GM20000 (cell line): ENCODE measurements around the gene GIGYF1.
"Not testable (repeated sequence)": the region's sequence is repeated elsewhere in the genome, so short reads cannot be mapped to it uniquely, and the experiment has no call there.

Experiments used
- DNase-seq: peaks from one replicate; pipeline ENCODE4 v3.0.0; 2012; ENCODE audit warnings: low spot score
- TF ChIP-seq, protein P1 (sequence below): IDR thresholded peaks from 2 replicates; pipeline ENCODE4 v1.5.1; 2012; ENCODE audit warnings: mild to moderate bottlenecking, control low read depth; ENCODE audit errors: extremely low read depth, missing control alignments

The GIGYF1 gene

DNA sequence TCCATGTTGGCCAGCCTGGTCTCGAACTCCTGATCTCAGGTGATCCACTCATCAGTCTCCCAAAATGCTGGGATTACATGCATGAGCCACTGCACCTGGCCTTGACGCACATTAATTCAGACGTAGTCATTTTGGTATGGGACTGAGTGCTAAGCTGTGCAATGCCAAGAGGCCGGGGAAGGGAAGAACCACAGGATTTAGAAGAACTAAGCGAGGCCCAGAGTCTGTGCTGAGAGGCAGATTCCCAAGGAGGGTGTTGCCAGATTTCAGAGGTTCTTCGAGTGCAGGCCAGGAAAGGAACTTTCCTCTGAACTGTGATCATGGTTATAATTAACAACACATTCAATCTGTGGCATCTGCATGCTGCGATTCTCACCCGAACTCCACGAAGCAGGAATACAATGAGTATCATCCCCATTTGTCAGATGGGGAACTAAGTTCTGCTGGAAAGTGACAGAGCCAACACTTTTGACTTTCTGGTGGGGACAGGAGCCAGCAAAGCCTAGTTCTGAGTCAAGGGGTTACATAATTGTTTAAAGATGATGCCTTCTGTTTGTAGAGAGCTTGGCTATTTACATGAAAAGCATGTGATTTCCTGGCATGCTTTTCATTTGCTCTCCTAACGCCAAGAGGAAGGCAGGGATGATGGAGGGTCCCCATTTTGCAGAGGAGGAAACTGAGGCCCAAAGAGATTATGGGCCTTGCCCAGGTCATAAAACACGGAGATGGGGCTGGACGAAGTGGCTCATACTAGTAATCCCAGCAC lies 33.1 kb upstream of the GIGYF1 start:
- no peak for DNase-seq
- TF ChIP-seq, protein P1, sequence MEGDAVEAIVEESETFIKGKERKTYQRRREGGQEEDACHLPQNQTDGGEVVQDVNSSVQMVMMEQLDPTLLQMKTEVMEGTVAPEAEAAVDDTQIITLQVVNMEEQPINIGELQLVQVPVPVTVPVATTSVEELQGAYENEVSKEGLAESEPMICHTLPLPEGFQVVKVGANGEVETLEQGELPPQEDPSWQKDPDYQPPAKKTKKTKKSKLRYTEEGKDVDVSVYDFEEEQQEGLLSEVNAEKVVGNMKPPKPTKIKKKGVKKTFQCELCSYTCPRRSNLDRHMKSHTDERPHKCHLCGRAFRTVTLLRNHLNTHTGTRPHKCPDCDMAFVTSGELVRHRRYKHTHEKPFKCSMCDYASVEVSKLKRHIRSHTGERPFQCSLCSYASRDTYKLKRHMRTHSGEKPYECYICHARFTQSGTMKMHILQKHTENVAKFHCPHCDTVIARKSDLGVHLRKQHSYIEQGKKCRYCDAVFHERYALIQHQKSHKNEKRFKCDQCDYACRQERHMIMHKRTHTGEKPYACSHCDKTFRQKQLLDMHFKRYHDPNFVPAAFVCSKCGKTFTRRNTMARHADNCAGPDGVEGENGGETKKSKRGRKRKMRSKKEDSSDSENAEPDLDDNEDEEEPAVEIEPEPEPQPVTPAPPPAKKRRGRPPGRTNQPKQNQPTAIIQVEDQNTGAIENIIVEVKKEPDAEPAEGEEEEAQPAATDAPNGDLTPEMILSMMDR = no peak

DNA sequence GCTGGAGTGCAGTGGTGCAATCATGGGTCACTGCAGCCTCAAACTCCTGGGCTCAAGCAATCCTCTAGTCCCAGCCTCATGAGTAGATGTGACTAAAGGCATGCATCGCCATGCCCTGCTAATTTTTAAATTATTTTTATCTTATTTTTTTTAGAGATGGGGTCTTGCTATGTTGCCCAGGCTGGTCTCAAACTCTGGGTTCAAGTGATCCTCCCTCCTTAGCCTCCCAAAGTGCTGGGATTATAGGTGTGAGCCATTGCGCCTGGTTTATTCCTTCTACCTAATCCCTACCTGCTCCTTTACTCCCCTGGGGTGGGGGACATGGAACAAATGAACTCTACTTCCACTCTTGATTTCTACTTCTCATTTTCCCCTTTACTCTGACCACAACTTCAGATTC lies 30.3 kb upstream of the GIGYF1 start:
- not testable (repeated sequence) for DNase-seq

DNA sequence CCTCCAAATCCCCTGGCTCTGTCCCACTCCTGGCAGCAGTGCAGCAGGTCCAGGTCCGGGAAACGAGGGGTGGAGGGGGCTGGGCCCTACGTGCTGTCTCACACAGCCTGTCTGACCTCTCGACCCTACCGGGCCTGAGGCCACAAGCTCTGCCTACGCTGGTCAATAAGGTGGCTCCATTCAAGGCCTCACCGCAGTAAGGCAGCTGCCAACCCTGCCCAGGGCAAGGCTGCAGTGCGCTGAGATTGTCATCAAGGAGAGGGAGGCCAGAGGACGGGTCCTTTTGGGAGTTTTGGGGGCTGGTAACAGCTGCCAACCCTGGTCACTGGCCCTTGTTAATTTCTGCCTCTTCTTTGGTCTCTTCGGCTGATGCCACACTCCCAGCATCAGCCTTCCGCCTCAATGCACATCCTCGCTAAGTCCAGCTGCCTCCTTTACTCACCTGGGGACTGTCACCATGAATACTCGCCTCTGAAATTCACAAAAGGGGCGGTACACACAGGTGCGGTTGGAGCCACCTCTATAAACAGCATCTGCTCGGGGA lies 29.8 kb upstream of the GIGYF1 start:
- TF ChIP-seq, protein P1 = no peak
- DNase-seq = no peak

DNA sequence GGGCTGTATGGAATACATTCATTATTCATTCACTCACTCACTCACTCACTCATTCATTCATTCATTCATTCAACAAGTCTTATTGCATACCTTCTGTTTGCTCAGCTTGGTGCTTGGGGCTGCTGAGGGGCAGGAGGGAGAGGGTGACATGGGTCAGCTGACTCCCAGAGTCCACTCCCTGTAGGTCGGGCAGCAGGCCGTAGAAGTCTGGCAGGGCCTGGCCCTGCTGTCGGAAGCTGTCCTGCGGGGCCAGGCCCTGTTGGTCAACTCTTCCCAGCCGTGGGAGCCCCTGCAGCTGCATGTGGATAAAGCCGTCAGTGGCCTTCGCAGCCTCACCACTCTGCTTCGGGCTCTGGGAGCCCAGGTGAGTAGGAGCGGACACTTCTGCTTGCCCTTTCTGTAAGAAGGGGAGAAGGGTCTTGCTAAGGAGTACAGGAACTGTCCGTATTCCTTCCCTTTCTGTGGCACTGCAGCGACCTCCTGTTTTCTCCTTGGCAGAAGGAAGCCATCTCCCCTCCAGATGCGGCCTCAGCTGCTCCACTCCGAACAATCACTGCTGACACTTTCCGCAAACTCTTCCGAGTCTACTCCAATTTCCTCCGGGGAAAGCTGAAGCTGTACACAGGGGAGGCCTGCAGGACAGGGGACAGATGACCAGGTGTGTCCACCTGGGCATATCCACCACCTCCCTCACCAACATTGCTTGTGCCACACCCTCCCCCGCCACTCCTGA lies 28.6 kb upstream of the GIGYF1 start:
- no peak for DNase-seq
- TF ChIP-seq, protein P1 = no peak

DNA sequence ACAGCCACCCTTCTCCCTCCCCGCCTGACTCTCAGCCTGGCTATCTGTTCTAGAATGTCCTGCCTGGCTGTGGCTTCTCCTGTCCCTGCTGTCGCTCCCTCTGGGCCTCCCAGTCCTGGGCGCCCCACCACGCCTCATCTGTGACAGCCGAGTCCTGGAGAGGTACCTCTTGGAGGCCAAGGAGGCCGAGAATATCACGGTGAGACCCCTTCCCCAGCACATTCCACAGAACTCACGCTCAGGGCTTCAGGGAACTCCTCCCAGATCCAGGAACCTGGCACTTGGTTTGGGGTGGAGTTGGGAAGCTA lies 27.4 kb upstream of the GIGYF1 start:
- TF ChIP-seq, protein P1 = no peak
- DNase-seq = no peak

DNA sequence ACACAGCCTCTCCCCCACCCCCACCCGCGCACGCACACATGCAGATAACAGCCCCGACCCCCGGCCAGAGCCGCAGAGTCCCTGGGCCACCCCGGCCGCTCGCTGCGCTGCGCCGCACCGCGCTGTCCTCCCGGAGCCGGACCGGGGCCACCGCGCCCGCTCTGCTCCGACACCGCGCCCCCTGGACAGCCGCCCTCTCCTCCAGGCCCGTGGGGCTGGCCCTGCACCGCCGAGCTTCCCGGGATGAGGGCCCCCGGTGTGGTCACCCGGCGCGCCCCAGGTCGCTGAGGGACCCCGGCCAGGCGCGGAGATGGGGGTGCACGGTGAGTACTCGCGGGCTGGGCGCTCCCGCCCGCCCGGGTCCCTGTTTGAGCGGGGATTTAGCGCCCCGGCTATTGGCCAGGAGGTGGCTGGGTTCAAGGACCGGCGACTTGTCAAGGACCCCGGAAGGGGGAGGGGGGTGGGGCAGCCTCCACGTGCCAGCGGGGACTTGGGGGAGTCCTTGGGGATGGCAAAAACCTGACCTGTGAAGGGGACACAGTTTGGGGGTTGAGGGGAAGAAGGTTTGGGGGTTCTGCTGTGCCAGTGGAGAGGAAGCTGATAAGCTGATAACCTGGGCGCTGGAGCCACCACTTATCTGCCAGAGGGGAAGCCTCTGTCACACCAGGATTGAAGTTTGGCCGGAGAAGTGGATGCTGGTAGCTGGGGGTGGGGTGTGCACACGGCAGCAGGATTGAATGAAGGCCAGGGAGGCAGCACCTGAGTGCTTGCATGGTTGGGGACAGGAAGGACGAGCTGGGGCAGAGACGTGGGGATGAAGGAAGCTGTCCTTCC lies 26.8 kb upstream of the GIGYF1 start:
- no peak for DNase-seq
- TF ChIP-seq, protein P1 = no peak

DNA sequence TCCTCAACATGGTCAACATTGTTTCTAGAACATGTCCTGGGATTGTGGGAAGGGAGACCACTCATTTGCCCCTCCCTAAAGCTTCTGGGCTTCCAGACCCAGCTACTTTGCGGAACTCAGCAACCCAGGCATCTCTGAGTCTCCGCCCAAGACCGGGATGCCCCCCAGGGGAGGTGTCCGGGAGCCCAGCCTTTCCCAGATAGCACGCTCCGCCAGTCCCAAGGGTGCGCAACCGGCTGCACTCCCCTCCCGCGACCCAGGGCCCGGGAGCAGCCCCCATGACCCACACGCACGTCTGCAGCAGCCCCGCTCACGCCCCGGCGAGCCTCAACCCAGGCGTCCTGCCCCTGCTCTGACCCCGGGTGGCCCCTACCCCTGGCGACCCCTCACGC lies 26.2 kb upstream of the GIGYF1 start, which contains the start of gene EPO:
Gene EPO, plus strand, starts transcription at position 190 of the 392 bp plus-strand sequence. CDS start 513 bp downstream, outside the sequence.
- no peak for DNase-seq
- TF ChIP-seq, protein P1 = no peak
